MM.1S (cell line): ENCODE data around the gene KRTAP12-3.

Source experiments
- EZH2 ChIP-seq: fragments of 300-600 bp; sonication (generic); optimal IDR thresholded peaks from 2 replicates; pipeline ENCODE3; 2017; ENCODE audit warnings: low read depth, mild to moderate bottlenecking, antibody characterized with exemption, low read length, mixed read lengths
- TF ChIP-seq, protein P1 (sequence below): fragments of 300-600 bp; sonication (generic); IDR thresholded peaks from 2 replicates; pipeline ENCODE4 v1.5.1; 2016; ENCODE audit warnings: antibody characterized with exemption, low read length, mixed read lengths

- TF ChIP-seq, protein P1, sequence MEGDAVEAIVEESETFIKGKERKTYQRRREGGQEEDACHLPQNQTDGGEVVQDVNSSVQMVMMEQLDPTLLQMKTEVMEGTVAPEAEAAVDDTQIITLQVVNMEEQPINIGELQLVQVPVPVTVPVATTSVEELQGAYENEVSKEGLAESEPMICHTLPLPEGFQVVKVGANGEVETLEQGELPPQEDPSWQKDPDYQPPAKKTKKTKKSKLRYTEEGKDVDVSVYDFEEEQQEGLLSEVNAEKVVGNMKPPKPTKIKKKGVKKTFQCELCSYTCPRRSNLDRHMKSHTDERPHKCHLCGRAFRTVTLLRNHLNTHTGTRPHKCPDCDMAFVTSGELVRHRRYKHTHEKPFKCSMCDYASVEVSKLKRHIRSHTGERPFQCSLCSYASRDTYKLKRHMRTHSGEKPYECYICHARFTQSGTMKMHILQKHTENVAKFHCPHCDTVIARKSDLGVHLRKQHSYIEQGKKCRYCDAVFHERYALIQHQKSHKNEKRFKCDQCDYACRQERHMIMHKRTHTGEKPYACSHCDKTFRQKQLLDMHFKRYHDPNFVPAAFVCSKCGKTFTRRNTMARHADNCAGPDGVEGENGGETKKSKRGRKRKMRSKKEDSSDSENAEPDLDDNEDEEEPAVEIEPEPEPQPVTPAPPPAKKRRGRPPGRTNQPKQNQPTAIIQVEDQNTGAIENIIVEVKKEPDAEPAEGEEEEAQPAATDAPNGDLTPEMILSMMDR = no peak
- no peak for TF ChIP-seq EZH2
These were observed 17.0 kb upstream of the KRTAP12-3 start for GRCh38 chr21:44640761-44641160.
